ENCODE data around the gene CCDC73.
"Not testable (repeated sequence)": the region's sequence is repeated elsewhere in the genome, so short reads cannot be mapped to it uniquely, and the experiment has no call there.

Gene CCDC73

GRCh38 chr11:32723332-32723731, 71.1 kb downstream of the CCDC73 start:
- no peak for TF ChIP-seq SP1 (IDR thresholded peaks at IDR 0.05)
- TF ChIP-seq PKNOX1 (IDR thresholded peaks at IDR 0.05): no peak
- TF ChIP-seq FOXA1 (IDR thresholded peaks at IDR 0.05): no peak
- TF ChIP-seq LEF1 (IDR thresholded peaks at IDR 0.05; ENCODE audit: borderline replicate concordance): no peak
- TF ChIP-seq TARDBP (IDR thresholded peaks at IDR 0.05): no peak
- no peak for TF ChIP-seq ZNF384 (IDR thresholded peaks at IDR 0.05)
- TF ChIP-seq ELF4 (IDR thresholded peaks at IDR 0.05): no peak
- TF ChIP-seq HDGF (IDR thresholded peaks at IDR 0.05; ENCODE audit: borderline replicate concordance): no peak
- no peak for TF ChIP-seq BHLHE40 (IDR thresholded peaks at IDR 0.05; ENCODE audit: borderline replicate concordance)
- DNase-seq (ENCODE audit: extremely low spot score): no peak
- POLR2A ChIA-PET: no interaction called here
- CTCF ChIA-PET: no interaction called here

GRCh38 chr11:32722255-32722654, 72.2 kb downstream of the CCDC73 start:
- ChIA-PET CTCF (no interaction called here), POLR2A (no interaction called here)
- DNase-seq (ENCODE audit: extremely low spot score): no peak
- TF ChIP-seq ZNF384 (IDR thresholded peaks at IDR 0.05) (no peak), CTBP1 (IDR thresholded peaks at IDR 0.05; ENCODE audit: borderline replicate concordance) (no peak), FOXA1 (IDR thresholded peaks at IDR 0.05) (no peak), L3MBTL2 (conservative IDR thresholded peaks at IDR 0.05) (no peak), FOXM1 (IDR thresholded peaks at IDR 0.05; ENCODE audit: borderline replicate concordance) (no peak), PKNOX1 (IDR thresholded peaks at IDR 0.05) (no peak), TARDBP (IDR thresholded peaks at IDR 0.05) (no peak), ELF4 (IDR thresholded peaks at IDR 0.05) (no peak), SP1 (IDR thresholded peaks at IDR 0.05) (no peak)

GRCh38 chr11:32713496-32713895, 81.0 kb downstream of the CCDC73 start:
- DNase-seq (ENCODE audit: extremely low spot score): peak; percentile 22
- POLR2A ChIA-PET: no interaction called here
- CTCF ChIA-PET: interaction anchor here (0.8 kb wide), 1 partner anchor 79 kb away, joined by 3 read pairs; no protein-coding TSS in a partner anchor
- TF ChIP-seq LEF1 (IDR thresholded peaks at IDR 0.05; ENCODE audit: borderline replicate concordance): no peak
- no peak for TF ChIP-seq L3MBTL2 (conservative IDR thresholded peaks at IDR 0.05)

- CTCF ChIA-PET: not testable (repeated sequence)
Measured at GRCh38 chr11:32708978-32709377, 85.5 kb downstream of the CCDC73 start.

GRCh38 chr11:32706985-32707741, 87.3 kb downstream of the CCDC73 start:
- ChIA-PET POLR2A (no interaction called here), CTCF (no interaction called here)
- TF ChIP-seq SP1 (IDR thresholded peaks at IDR 0.05): no peak
- no peak for TF ChIP-seq ZNF384 (IDR thresholded peaks at IDR 0.05)
- TF ChIP-seq NFRKB (IDR thresholded peaks at IDR 0.05): no peak
- no peak for TF ChIP-seq FOXK2 (IDR thresholded peaks at IDR 0.05)
- TF ChIP-seq SUZ12 (IDR thresholded peaks at IDR 0.05): no peak
- no peak for TF ChIP-seq ELF4 (IDR thresholded peaks at IDR 0.05)
- TF ChIP-seq FOXA1 (IDR thresholded peaks at IDR 0.05): no peak
- TF ChIP-seq LEF1 (IDR thresholded peaks at IDR 0.05; ENCODE audit: borderline replicate concordance): no peak
- DNase-seq (ENCODE audit: extremely low spot score): no peak

More at GRCh38 chr11:32708978-32709377, 85.5 kb downstream of the CCDC73 start:
- DNase-seq (ENCODE audit: extremely low spot score); POLR2A ChIA-PET: not testable (repeated sequence)

GRCh38 chr11:32705309-32706033, 89.0 kb downstream of the CCDC73 start:
- CTCF ChIA-PET: interaction anchor here (0.7 kb wide), 1 partner anchor 426 kb away, joined by 4 read pairs; no protein-coding TSS in a partner anchor
- POLR2A ChIA-PET: no interaction called here
- TF ChIP-seq SP1 (IDR thresholded peaks at IDR 0.05): no peak
- no peak for TF ChIP-seq ZNF384 (IDR thresholded peaks at IDR 0.05)
- TF ChIP-seq TARDBP (IDR thresholded peaks at IDR 0.05): no peak
- DNase-seq (ENCODE audit: extremely low spot score): no peak

GRCh38 chr11:32704775-32705174, 89.7 kb downstream of the CCDC73 start:
- POLR2A ChIA-PET: no interaction called here
- CTCF ChIA-PET: no interaction called here
- DNase-seq (ENCODE audit: extremely low spot score): no peak
- no peak for TF ChIP-seq FOXK2 (IDR thresholded peaks at IDR 0.05)

GRCh38 chr11:32704261-32704660, 90.2 kb downstream of the CCDC73 start:
- DNase-seq (ENCODE audit: extremely low spot score): no peak
- CTCF ChIA-PET: no interaction called here
- POLR2A ChIA-PET: no interaction called here
- TF ChIP-seq CTBP1 (IDR thresholded peaks at IDR 0.05; ENCODE audit: borderline replicate concordance) (no peak), SUZ12 (IDR thresholded peaks at IDR 0.05) (no peak), SP1 (IDR thresholded peaks at IDR 0.05) (no peak), HDGF (IDR thresholded peaks at IDR 0.05; ENCODE audit: borderline replicate concordance) (no peak), FOXA1 (IDR thresholded peaks at IDR 0.05) (no peak), FOXM1 (IDR thresholded peaks at IDR 0.05; ENCODE audit: borderline replicate concordance) (no peak), L3MBTL2 (conservative IDR thresholded peaks at IDR 0.05) (no peak), NFRKB (IDR thresholded peaks at IDR 0.05) (no peak), ZNF384 (IDR thresholded peaks at IDR 0.05) (no peak), TARDBP (IDR thresholded peaks at IDR 0.05) (no peak), LEF1 (IDR thresholded peaks at IDR 0.05; ENCODE audit: borderline replicate concordance) (no peak), FOXK2 (IDR thresholded peaks at IDR 0.05) (no peak), ARNT (IDR thresholded peaks at IDR 0.05) (no peak), ELF4 (IDR thresholded peaks at IDR 0.05) (no peak)
